HG03066 (cell line): ENCODE measurements around the gene ZNF639.
"Not testable (repeated sequence)": the region's sequence is repeated elsewhere in the genome, so short reads cannot be mapped to it uniquely, and the experiment has no call there.

Experiments
- ATAC-seq: cut with Tn5 transposase; IDR thresholded peaks from one replicate; pipeline ENCODE4 v1.9.1; 2021; ENCODE audit warnings: low read depth; ENCODE audit not compliant: unreplicated experiment

ZNF639 gene, protein sequence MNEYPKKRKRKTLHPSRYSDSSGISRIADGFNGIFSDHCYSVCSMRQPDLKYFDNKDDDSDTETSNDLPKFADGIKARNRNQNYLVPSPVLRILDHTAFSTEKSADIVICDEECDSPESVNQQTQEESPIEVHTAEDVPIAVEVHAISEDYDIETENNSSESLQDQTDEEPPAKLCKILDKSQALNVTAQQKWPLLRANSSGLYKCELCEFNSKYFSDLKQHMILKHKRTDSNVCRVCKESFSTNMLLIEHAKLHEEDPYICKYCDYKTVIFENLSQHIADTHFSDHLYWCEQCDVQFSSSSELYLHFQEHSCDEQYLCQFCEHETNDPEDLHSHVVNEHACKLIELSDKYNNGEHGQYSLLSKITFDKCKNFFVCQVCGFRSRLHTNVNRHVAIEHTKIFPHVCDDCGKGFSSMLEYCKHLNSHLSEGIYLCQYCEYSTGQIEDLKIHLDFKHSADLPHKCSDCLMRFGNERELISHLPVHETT

DNA sequence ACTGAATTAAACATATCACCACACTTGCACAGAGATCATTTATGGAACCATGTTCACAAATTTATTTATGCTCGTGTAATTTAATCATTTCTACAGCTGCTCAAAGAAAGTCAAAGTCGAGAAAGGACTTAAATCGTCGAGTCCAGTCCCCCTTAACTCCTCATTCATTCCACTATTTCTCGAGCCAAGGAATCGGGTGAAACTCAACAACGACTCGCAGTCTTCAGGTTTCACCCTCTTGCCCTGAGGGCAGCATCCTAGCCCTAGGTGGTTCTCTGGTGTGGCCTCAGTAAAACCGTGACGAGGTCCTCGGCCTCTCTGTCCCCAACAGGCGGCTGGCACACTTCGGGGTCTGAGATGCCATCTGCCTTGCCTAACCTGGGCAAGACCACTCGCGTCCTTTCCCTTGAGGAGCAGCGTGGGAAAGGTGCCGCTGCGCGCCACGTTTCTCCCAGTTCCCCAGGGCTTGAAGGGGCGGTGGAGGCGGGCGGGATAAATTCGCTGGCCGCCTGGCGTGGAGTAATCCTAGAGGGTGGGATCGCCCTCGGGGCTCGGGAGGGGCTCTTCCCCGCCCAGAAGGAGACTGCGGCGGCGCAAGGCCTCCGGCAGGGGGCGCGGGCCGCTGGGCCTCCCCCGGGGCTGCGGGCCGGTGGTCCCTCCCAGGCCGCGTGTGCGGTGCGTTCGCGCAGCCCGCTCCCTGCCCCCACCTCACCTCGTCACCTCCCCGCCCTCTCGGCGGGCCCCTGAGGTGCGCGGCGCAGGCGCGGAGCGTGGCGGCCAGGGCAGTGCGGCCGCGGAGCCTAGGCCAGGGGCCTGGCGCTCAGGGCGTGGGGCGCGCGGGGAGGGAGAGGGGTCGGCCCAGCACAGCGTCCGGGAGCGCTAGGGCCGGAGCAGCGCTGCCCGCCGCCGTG lies at the start of gene ZNF639:
Gene ZNF639 (plus strand): TSS at position 746 of the 911 bp plus-strand sequence. CDS start 5,263 bp downstream, outside the sequence.
- peak; percentile 69 for ATAC-seq

DNA sequence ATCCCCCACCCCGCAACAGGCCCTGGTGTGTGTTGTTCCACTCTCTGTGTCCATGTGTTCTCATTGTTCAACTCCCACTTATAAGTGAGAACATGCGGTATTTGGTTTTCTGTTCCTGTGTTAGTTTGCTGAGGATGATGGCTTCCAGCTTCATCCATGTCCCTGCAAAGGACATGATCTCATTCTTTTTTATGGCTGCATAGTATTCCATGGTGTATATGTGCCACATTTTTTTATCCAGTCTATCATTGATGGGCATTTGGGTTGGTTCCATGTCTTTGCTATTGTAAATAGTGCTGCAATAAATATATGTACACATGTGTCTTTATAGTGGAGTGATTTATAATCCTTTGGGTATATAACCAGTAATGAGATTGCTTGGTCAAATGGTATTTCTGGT lies 48.4 kb upstream of the ZNF639 start:
- not testable (repeated sequence) for ATAC-seq

DNA sequence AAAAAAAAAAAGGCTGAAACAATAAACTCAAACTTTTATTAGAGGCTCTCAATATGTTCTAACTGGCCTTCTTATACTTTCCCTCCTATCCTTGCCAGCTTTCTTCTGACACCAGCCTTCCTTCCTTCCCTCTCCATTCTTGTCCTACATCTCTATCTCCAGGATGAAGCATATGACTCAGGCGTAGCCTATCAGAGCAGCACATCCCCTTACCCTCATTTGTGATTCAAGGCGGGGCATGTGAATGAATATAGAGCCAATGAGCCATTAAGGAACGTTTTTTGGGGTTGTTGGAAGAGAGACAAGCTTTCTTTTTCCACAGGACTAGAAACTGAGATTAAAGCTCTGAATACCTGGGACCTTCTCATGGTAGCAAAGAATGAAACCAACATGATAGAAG lies 46.8 kb upstream of the ZNF639 start:
- no peak for ATAC-seq

DNA sequence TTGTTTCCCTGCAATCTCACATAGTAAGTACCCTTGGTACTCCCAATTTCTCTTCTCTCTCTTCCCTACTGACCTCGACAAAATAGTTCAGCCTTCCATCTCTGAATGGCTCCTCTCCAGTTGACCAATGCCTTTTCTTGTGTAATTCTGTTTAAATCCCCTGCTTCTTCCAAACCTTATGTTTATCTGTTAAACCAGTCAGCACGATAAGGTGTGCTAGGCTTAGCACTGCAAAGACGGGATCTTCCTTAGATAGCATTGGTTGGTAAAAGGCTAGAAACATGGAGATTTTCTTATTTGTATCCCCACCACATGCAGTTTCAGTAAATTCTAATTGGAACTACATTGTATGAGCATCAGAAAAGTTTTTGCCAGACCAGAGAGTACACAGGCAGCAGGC lies 46.1 kb upstream of the ZNF639 start:
- ATAC-seq: no peak

DNA sequence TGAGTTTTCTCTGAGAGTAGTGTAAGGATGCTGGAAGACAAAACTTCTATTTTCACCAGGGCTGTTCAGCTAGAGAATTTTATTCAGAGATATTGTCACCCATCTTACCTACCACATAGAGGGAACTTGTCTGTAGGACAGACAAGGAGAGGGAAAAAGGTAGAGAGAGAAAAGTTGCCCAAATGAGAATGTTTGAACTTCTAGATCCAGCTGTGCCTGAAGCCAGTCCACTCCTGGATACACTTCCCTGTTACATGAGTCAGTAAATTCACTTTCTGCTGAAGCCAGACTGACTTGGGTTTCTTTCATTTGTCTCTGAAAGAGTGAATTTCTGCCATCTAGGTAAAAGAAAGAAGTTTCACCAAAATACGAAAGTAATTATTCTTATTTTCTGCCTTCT lies 44.7 kb upstream of the ZNF639 start:
- ATAC-seq: no peak

DNA sequence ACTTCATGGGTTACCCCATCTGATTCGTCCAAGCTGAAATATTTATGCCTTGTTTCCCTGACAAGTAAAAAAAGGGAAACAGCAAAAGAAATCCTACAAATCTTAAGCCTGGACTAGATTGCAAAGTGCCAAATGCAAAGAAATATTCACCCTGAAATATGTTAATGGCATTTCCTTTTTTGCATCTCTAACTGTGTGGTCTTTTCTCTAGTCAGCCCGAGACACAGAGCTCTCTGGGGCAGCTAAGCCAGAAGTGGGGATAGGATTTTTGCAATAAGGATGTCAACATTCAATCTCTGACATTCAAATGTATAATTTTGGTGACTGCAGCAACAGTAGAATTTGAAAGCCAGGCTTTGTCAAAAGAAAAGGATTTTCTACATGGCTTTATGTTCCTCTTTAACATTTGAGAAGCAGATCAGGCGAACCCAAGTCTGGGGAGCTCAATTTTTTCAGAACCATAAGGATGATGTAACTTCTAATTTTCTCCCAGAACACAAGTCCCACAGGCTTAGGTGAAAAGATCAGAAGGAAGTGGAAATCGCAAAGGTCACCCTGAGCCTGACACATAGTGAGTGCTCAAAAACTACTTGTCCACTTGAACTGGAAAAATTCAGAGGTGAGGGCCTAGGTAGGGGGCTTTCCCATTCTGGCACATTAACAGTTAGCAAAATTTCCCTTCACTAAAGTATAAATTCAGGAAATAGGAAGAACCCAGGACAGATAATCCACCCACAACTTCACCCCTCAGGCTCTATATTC lies 43.7 kb upstream of the ZNF639 start:
- ATAC-seq: no peak

DNA sequence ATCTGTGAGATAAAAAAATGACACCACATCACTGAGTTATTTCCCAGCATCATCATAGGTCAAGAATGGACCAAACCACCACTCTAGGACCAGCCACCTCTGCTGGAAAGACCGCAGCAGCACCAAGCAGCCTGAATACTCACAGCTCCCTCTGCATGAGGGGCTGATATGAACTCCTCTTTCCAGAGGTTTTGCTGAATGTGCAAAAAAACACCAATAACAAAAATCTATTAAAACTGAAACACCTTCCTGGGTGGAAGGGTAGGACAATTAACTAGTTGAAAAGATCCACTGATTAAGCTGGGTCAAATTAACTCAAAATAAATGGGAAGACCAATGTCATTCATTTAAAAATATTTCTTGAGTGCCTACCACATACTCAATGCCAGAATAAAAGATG lies 43.0 kb upstream of the ZNF639 start:
- ATAC-seq: no peak

DNA sequence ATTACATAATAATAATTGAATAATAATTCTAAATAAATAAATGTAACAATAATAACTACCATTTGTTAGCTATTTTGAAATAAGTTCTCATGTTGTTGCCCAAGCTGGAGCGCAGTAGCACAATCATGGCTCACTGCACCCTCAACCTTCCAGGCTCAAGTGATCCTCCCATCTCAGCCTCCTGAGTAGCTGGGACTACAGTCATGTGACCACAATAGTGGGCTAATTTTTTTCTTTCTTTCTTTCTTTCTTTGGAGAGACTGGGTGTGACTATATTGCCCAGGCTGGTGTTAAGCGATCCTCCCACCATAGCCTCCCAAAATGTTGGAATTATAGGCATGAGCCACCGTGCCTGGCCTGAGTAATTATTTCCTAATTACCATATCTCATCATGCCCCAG lies 41.0 kb upstream of the ZNF639 start:
- ATAC-seq: no peak

DNA sequence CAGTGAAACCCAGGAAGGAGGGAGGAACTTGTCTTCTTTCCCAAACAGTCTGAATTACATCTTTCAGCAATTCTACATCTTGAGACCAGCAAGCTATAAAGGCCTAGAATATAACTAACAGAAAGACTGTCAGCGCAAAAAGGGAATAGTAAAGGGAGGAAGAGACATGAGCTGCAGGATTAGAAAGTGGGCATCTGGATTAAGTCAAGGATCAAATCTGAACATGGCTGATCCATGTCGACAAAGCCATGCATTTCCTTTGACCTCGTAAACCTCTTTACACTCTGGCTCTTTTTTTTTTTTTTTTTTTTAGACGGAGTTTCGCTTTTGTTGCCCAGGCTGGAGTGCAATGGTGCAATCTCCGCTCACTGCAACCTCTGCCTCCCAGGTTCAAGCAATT lies 36.5 kb upstream of the ZNF639 start:
- ATAC-seq: no peak

DNA sequence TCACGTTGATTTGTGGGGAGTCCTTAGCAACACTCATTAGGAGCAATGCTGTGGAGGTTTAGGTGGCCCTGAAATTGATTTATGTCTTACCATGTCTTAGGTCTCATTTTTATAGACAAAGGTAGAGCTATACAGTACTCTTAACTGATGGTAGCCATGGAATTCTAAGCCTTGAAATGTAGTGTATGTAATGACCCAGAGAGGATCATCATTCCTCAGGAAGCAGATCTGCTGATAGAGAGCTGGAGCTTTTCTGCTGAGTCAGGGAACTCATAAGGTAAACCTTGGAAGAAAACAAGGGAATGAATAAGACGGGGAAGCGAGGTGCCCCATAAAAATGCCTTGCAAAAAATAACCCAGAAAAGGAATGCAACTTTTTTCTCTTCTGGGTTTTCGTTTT lies 34.0 kb upstream of the ZNF639 start:
- no peak for ATAC-seq

DNA sequence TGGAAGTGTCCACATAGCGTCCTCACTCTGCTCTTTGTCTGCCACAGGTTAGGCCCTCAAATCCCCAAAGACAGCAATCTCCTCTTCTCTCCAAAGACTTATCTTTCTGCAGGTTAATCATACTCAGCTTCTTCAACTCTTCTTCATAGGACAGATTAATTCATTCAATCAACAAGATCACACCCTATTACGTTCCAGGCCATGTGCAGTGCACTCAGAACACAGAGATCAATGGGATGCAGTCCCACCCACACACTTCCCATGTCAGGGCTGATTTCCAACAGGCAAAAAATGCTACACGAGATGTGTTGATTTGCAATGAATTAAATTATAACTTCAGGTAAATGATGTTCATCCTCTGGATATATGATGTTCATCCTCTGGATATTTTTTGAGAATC lies 33.5 kb upstream of the ZNF639 start:
- no peak for ATAC-seq

DNA sequence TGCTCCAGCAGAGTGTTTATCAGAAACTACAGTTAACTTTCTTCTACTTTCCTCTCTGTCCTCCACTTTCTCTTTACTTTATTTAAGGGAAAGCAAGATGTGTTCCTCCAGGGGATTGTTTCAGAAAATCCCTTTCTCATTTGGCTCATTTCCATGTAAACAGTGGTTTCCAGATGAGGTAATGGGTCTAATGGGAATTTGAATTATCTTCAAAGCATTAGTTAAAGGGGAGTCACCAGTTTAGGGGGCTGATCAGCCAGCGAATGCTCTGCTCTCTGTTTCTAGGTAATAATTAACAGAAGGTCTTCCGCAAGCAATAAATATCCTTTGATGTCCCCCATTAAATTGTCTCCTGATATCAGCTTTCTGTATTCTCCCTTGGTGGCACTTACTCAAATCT lies 30.4 kb upstream of the ZNF639 start:
- no peak for ATAC-seq

DNA sequence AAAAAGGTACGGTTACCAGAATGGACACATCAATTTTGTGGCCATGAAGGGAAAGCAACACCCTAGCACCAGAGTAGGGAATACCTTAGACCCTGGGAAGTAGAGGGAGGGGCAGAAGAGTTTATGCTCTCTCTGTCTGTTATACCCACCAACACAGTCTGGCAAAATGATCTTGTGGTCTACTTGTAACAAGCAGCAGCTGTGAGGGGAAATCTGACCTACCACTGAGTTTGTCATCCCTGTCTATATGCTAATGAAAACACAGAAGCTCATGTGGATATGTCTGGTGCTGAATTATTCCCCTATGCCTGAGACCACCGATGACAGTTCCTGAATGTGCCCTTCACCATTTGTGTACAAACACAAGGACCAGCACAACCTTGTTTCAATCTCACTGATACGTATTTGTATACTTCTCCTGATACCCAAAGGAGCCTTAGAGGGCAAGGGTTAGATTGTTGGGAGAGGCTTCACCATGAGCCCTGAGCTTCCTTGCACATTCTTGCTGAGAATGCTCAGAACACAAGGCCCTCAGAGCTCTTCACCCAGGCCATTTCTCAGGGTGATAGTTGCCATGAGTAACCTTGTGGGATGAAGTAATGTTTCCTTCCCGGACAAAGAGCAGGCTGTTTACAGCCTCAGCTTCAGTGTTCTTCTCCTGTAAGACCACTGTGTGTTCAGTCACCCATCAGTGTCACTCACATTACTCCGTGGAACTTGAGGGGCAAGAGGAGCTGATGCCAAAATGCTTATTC lies 24.7 kb upstream of the ZNF639 start:
- no peak for ATAC-seq

DNA sequence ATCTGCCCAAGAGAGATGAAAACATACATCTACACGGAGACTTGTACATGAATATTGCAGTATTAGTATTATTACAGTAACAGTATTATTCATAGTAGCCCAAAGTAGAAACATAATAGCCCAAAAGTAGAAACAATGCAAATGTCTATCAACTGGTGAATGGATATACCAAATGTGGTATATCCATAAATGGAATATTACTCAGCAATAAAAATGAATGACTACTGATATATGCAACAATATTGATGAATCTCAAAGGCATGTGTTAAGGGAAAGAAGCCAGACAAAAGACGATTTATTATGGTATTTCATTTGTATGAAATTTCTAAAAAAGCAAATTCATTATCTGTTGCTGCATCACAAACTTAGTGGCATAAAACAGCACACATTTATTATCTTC lies 23.5 kb upstream of the ZNF639 start:
- no peak for ATAC-seq

DNA sequence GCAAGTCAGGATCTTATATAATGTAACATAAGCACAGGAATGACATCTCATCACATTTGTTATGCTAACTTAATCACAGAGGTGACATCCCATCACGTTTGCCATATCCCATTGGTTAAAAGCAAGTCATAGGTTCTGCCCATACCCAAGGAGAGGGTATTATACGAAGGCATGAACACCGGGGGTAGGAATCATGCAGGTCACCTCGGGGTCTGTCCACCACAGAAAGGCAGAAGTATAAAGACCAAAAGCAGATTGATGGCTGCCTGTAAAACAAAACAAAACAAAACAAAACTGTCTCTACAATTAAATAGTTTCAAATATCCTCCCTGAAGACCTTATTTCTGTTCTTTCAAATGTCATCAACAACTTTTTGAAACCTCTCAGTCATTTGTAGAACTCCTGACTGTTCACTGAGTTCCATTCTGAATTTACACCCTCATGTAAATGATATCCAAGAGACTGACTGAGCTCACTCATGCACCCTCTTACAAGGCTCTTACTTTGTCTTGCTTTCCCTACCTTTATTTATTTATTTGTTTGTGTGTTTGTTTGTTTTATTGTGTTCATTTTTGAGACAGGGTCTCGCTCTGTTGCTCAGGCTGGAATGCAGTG lies 22.7 kb upstream of the ZNF639 start:
- ATAC-seq: peak; percentile 45

DNA sequence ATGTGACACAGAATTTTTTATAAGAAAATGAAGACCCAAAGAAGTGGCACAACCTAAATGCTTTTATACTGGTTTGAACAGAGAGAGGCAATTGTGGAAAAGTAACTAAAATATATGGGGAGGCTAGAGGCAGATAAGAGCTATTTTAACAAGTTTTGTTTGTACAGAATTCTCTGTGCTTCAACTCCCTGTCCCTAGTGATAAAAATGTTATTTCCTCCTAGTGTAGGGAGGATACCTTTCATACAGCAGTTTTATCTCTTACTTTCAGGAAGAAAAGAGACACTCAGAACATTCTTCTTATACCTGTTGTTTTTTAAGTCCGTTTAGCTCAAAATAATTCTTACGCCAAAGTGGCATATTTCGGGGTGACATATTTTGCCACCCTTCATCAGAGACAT lies 21.2 kb upstream of the ZNF639 start:
- ATAC-seq: no peak

DNA sequence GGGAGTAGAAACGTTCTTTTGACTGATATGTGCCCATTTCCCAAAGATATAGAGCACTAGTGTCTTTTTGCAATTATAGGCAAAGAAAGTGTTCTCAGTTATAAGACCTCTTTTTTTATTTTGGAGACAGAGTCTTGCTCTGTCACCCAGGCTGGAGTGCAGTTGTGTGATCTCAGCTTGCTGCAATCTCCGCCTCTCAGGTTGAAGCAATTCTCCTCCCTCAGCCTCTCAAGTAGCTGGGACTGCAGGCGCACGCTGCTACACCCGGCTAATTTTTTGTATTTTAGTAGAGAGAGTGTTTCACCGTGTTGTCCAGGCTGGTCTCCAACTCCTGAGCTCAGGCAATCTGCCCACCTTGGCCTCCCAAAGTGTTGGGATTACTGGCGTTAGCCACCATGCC lies 20.7 kb upstream of the ZNF639 start:
- no peak for ATAC-seq

DNA sequence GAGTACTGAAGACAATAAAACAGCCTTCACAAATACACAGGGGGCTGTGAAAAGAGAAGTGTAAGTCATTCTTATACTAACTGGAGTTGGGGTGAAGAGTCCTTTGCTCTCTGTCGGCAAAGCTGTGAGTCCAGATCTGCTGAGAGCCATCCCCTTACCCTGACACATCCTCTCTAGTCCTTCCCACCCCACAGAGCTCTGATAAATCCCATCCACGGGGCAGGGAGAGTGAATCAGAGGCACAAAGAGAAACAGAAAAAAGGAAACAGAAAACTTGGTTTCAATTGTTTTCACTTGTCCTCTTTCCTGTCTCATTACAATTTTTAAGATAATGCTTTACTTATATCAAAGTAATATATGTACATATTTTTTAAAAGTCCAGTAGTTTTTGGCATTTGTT lies 18.2 kb upstream of the ZNF639 start:
- ATAC-seq: no peak

DNA sequence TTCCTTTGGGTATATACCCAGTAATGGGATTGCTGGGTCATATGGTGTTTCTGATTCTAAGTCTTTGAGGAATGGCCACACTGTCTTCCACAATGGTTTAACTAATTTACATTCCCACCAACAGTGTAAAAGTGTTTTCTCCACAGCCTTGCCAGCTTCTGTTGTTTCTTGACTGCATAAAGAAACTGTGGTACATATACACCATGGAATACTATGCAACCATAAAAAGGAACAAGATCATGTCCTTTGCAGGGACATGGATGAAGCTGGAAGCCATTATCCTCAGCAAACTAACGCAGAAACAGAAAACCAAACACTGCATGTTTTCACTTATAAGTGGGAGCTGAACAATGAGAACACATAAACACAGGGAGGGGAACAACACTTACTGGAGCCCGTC lies 15.5 kb upstream of the ZNF639 start:
- ATAC-seq: not testable (repeated sequence)

DNA sequence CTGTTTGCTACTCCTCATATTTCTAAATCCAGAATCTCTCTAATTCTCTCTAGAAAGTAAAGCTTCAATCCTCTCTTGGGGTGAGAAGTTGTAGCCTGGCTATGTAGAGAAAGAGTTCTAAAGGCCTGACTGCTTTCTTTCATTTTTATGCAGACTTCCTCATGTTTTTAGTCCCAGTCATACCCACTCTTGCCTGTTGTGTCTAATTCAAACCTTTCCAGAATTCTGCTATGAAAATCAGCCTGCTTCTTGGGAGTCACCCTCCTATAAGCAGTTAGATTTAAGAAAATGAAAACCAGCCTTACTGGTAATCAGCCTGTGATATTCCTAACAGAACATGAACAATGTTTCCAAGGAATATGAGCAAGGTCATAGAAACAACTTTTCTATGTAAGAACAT lies 14.8 kb upstream of the ZNF639 start:
- ATAC-seq: no peak
